Measurements from ENCODE around the gene MGP.

Gene MGP

DNA sequence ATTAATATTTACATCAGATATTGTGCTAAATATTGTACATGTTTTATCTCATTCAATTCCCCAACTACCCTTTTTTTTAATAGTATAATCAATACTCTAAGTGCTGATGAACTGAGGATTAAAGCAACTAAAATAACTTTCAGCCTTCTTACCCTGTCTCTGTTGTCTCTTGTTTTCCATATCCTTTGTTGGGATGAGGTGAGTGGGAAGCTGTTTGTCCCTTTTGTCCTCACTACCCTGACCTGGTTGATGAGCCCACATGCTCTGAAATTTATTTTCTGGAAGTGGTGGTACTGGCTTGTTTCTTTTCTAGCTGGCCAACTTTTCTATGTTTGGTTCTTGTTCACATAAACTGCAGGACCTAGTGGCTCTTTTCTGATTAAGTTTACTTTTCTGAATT is 32.8 kb downstream of the MGP start:
- no peak for DNase-seq (ENCODE audit: low read depth)
- TF ChIP-seq CTCF (IDR thresholded peaks at IDR 0.05; ENCODE audit: insufficient read depth, low read depth, low read length, missing control alignments), result no peak
- no peak overlapping the region for H3K4me3 ChIP-seq (ENCODE audit: low read length)

DNA sequence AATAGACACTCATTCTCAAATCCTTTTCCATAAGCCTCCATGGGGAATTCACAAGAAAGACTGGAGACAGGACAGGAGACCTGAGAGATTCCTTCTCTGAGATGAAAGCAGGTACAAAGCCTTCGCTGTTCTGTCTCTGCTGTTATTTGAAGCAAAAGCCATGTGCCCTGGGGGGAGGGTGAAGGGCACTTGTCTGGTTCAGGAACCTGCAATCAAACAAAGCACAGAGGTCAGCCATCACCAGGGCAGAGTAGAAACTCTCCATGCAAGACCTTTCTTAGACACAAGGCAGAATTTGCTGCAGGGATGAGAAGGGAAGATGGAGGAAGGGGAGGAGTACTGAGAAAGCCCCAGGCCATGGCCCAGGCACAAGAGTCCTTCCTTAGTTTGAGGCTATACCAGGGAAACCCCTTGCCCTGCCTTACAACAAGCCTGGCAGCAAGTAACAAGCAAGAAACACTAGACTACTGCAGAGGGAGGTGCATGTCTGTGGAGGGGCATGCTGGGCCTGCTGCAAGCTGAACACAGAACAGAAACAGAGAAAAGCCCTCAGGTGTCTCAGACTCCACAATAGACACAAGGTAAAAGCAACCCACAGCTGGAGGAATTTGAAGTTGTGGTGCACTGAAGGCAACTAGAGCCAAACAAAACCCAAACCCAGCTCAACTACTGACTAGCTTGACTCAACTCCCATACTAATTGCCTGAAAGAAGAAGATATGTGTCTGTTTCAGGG is 34.6 kb downstream of the MGP start:
- H3K4me3 ChIP-seq (ENCODE audit: low read length), result no peak overlapping the region
- DNase-seq (ENCODE audit: low read depth), result no peak
- no peak for TF ChIP-seq CTCF (IDR thresholded peaks at IDR 0.05; ENCODE audit: insufficient read depth, low read depth, low read length, missing control alignments)

DNA sequence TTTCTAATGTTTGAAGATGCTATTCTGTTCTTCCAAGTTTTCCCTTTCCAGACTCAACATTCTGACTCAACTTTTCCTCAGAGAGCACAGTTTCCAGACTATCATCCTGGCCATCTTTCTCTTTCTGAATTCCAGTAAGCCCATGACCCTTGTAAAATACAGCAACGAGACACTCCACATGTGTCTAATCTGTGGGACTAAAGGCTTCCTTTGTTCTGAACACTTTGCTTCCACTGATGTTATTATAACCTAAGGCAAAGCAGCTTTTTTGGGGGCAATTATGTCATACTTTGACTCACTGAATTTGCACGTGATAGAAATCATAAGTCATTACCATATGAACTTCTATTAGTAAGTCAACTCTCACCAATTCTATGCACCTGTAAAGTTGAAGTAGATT is 36.0 kb downstream of the MGP start:
- TF ChIP-seq CTCF (IDR thresholded peaks at IDR 0.05; ENCODE audit: insufficient read depth, low read depth, low read length, missing control alignments), result no peak
- peak; percentile 32 for DNase-seq (ENCODE audit: low read depth)
- H3K4me3 ChIP-seq (ENCODE audit: low read length), result no peak overlapping the region

- no peak for DNase-seq (ENCODE audit: low read depth)
- H3K4me3 ChIP-seq (ENCODE audit: low read length), result no peak overlapping the region
- no peak for TF ChIP-seq CTCF (IDR thresholded peaks at IDR 0.05; ENCODE audit: insufficient read depth, low read depth, low read length, missing control alignments)
These were observed 38.6 kb downstream of the MGP start for GRCh38 chr12:14846876-14847580.

DNA sequence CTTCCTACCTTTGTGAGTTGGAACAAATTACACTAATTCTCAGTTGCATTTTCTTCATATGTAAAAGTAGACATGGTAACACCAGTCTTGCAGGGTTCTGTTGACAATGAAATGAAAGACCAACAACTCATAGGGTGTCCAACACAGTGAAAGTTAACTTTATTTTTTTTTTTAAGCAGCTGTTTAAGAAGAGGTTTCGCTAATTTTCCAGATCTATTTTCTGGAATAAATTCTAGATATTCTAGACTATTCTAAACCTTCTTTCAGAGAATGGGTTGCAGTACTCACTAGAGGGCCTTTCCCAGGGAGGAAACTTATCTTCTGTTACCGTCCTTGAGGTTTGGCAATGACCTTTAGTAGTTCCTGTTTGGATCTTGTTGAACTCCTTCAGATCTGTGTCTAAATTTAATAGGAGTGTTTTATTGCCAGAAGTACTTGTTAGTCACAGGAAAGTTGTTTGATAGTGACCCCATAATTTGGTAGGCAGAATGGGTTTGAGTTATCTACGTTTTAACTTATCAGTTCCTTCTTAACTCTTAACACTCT is 39.5 kb downstream of the MGP start:
- no peak for DNase-seq (ENCODE audit: low read depth)
- no peak for TF ChIP-seq CTCF (IDR thresholded peaks at IDR 0.05; ENCODE audit: insufficient read depth, low read depth, low read length, missing control alignments)
- H3K4me3 ChIP-seq (ENCODE audit: low read length), result no peak overlapping the region

GRCh38 chr12:14845350-14845750 is 40.3 kb downstream of the MGP start:
- DNase-seq (ENCODE audit: low read depth), result peak; percentile 66
- no peak overlapping the region for H3K4me3 ChIP-seq (ENCODE audit: low read length)
- peak; percentile 78 for TF ChIP-seq CTCF (IDR thresholded peaks at IDR 0.05; ENCODE audit: insufficient read depth, low read depth, low read length, missing control alignments)
